SK-N-SH treated with all-trans-retinoic acid at 6 μM for 48 hours (cell line): ENCODE data around the gene PRPF8.

Source experiments
- ARNTL ChIP-seq: fragments of 450-650 bp; formaldehyde crosslinking; IDR thresholded peaks from 2 replicates; pipeline ENCODE4 v1.5.0; 2020; ENCODE audit warnings: low read depth, mild to moderate bottlenecking, moderate library complexity, borderline replicate concordance
- BACH2 ChIP-seq: fragments of 250-450 bp; sonication (Bioruptor Pico); IDR thresholded peaks from 2 replicates; pipeline ENCODE4 v1.9.0; 2021; ENCODE audit warnings: mild to moderate bottlenecking, borderline replicate concordance
- CSRNP3 ChIP-seq: fragments of 250-450 bp; sonication (Bioruptor Pico); IDR thresholded peaks from 2 replicates; pipeline ENCODE4 v1.5.1; 2021; ENCODE audit warnings: mild to moderate bottlenecking, moderate library complexity
- ISL1 ChIP-seq: fragments of 250-450 bp; sonication (Bioruptor Pico); IDR thresholded peaks from 2 replicates; pipeline ENCODE4 v2.1.2; 2022; ENCODE audit warnings: mild to moderate bottlenecking, moderate library complexity
- RARB ChIP-seq: fragments of 250-450 bp; sonication (Bioruptor Pico); IDR thresholded peaks from 2 replicates; pipeline ENCODE4 v1.8.0; 2021; ENCODE audit warnings: mild to moderate bottlenecking, moderate library complexity
- SNAI2 ChIP-seq: fragments of 250-450 bp; sonication (Bioruptor Pico); IDR thresholded peaks from 2 replicates; pipeline ENCODE4 v1.5.0; 2020; ENCODE audit warnings: mild to moderate bottlenecking, moderate library complexity
- TOX ChIP-seq: fragments of 250-450 bp; sonication (Bioruptor Pico); IDR thresholded peaks from 2 replicates; pipeline ENCODE4 v1.8.0; 2021; ENCODE audit warnings: mild to moderate bottlenecking, moderate library complexity, borderline replicate concordance
- ZFP30 ChIP-seq: fragments of 450-650 bp; formaldehyde crosslinking; IDR thresholded peaks from 2 replicates; pipeline ENCODE4 v1.5.0; 2022; ENCODE audit warnings: mild to moderate bottlenecking, moderate library complexity
- ZNF8 ChIP-seq: fragments of 450-650 bp; formaldehyde crosslinking; IDR thresholded peaks from 2 replicates; pipeline ENCODE4 v1.5.0; 2020; ENCODE audit warnings: mild to moderate bottlenecking, moderate library complexity
- TF ChIP-seq, protein P1 (sequence below): fragments of 250-450 bp; sonication (Bioruptor Pico); IDR thresholded peaks from 2 replicates; pipeline ENCODE4 v1.5.1; 2020; ENCODE audit warnings: low read depth, mild to moderate bottlenecking, moderate library complexity
- TF ChIP-seq, protein P2 (sequence below): fragments of 250-450 bp; sonication (Bioruptor Pico); IDR thresholded peaks from 2 replicates; pipeline ENCODE4 v1.8.0; 2020; ENCODE audit warnings: mild to moderate bottlenecking, moderate library complexity, borderline replicate concordance

DNA sequence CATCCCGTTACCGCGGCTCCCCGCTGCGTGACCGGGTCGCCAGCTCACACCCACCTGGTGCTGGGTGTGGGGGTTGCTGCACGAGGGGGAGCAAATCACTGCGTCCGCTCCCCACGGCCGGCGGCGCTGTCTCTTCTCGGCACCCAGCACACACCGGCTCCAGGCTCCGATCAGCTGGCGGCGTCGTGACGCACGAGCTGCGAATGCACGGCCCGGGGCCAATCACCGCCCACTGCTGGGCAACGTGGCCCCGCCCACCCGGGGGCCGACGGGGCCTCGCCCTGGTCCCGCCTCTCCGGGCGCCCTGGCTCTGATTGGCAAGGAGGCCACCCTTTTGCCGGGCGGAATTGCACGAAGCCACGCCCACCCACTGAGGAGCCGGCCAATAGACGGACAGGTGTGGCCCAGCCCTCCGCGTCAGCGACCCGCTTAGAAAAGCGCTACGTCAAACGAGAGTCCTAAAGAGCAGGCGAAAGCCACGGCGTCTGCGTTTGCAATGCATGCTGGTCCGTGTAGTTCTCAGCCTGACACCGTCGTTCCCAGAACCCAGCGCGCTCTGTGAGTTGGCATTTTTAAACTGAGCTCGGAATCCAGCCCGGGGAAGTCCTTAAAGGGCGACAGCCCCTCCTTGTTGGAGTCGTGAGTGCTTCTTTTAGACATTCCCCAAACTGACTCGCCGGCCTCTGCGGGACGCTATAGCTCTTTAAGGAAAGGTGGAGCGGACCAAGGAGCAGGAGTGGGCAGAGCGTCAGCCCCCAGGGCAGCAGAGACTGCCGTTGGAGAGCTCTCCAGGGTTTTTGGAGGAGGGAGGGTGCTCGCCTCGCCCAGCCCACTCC lies 31.6 kb upstream of the PRPF8 start:
- TF ChIP-seq, protein P1, sequence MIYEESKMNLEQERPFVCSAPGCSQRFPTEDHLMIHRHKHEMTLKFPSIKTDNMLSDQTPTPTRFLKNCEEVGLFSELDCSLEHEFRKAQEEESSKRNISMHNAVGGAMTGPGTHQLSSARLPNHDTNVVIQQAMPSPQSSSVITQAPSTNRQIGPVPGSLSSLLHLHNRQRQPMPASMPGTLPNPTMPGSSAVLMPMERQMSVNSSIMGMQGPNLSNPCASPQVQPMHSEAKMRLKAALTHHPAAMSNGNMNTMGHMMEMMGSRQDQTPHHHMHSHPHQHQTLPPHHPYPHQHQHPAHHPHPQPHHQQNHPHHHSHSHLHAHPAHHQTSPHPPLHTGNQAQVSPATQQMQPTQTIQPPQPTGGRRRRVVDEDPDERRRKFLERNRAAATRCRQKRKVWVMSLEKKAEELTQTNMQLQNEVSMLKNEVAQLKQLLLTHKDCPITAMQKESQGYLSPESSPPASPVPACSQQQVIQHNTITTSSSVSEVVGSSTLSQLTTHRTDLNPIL, result no peak
- TF ChIP-seq ZFP30 (CRISPR knock-in tag), result no peak
- TF ChIP-seq ISL1, result no peak
- no peak for TF ChIP-seq SNAI2 (CRISPR knock-in tag)
- peak; percentile 79; the same call in 1 of the 2 replicates for TF ChIP-seq CSRNP3 (CRISPR knock-in tag)
- TF ChIP-seq, protein P2, sequence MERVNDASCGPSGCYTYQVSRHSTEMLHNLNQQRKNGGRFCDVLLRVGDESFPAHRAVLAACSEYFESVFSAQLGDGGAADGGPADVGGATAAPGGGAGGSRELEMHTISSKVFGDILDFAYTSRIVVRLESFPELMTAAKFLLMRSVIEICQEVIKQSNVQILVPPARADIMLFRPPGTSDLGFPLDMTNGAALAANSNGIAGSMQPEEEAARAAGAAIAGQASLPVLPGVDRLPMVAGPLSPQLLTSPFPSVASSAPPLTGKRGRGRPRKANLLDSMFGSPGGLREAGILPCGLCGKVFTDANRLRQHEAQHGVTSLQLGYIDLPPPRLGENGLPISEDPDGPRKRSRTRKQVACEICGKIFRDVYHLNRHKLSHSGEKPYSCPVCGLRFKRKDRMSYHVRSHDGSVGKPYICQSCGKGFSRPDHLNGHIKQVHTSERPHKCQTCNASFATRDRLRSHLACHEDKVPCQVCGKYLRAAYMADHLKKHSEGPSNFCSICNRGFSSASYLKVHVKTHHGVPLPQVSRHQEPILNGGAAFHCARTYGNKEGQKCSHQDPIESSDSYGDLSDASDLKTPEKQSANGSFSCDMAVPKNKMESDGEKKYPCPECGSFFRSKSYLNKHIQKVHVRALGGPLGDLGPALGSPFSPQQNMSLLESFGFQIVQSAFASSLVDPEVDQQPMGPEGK, result no peak
- no peak for TF ChIP-seq RARB (CRISPR knock-in tag)
- no peak for TF ChIP-seq BACH2 (CRISPR knock-in tag)
- no peak for TF ChIP-seq ARNTL (CRISPR knock-in tag)
- TF ChIP-seq TOX (CRISPR knock-in tag), result no peak
- TF ChIP-seq ZNF8 (CRISPR knock-in tag), result no peak
